Measurements from ENCODE around the gene FAXDC2. TPM values are rescaled to one million over a fixed set of nuclear protein-coding genes. Genes with fewer than 3 reads are reported as not detected.
A peak's percentile ranks its signal among the peaks of the same experiment; 100 is the strongest.

Gene FAXDC2
- total and polyA plus RNA-seq, 5 donors: 12.7 to 34.6 (median 27.6) TPM

DNA sequence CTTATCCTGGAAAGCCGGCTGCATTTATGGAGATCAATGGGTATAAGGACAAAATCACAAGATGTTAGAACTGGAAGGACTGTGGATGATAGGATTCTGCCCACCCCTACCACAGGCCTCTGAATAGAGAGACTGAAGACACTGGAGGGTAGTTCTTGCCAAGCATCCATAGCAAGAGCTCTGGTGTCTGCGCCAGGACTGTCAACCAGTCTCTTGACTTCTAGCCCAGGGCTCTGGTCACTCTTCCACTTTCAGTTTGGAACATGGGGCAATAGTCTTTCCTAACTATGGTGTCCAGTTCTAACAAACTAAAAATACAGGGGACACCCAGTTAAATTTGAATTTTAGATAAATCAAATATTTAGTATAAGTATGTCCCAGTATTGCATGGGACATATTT, 71.9 kb downstream of the FAXDC2 start:
- intact Hi-C loops (cut with DNase I): no loop called here
- Histone ChIP-seq H3K4me1 (ENCODE audit: control insufficient read depth, insufficient read depth, low read length) (peaks cover 43% of the 10 kb centered on the region), H3K4me3 (ENCODE audit: low read length) (no peak overlapping the region), H3K9me3 (ENCODE audit: control insufficient read depth, low read length) (no peaks in the 10 kb centered on the region), H3K27ac (ENCODE audit: low read length) (no peak overlapping the region), H3K27me3 (ENCODE audit: control insufficient read depth, insufficient read depth) (no peaks in the 10 kb centered on the region)
- 76% methylated on average over 2 of the region's 2 CpGs for WGBS
- ATAC-seq (peak in 1 of 2 donors; percentile 46), DNase-seq (peak in 1 of 3 donors; percentile 67)

DNA sequence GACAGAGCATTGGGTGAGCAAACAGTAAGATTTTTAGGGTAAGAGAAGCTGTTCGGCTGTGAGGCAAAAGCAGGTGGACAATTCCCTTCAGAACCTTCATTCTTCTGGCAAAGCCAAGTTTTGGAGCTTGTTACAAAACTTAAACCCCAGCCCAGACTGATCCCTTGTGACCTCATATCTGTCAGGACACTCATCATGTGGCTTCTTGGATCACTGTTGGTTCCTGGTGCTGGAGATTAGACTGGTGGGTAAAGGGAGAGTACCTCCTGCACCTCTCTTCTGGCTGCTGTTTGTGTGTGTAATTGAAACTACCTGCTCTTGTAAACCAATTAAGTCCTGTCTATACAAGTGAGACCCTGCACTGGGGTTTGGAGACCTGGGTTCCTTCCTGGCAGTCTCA, 74.2 kb downstream of the FAXDC2 start:
- Histone ChIP-seq H3K4me1 (ENCODE audit: control insufficient read depth, insufficient read depth, low read length) (peaks cover 34% of the 10 kb centered on the region), H3K27ac (ENCODE audit: low read length) (no peak overlapping the region)
- no peak for ATAC-seq

DNA sequence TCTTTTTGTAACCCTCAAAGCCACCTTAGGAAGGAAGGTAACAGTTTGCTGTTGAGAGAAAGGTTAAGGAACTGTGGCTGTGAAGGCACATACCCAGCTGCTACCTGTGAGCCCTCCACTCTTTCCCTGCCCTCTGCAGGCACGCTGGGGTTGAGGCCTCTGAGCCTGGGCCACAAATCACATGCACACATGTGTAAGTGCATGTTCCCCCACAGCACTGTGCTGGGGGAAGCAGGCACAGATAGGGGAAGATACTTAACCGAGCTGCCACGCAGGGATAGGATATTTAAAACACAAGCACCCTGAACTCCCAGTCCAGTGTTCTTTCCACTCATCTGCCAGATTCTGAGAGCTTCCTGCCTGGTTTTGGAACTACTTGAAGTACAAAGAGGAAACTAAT, 77.1 kb downstream of the FAXDC2 start:
- intact Hi-C loops (cut with DNase I): no loop called here
- DNase-seq: no peak
- 48% methylated on average over 3 of the region's 3 CpGs for WGBS
- H3K9me3 ChIP-seq (ENCODE audit: control insufficient read depth, low read length): no peaks in the 10 kb centered on the region
- ATAC-seq: no peak
- H3K4me3 ChIP-seq (ENCODE audit: low read length): no peak overlapping the region
- H3K27me3 ChIP-seq (ENCODE audit: control insufficient read depth, insufficient read depth): no peaks in the 10 kb centered on the region
- peaks cover 38% of the 10 kb centered on the region for H3K4me1 ChIP-seq (ENCODE audit: control insufficient read depth, insufficient read depth, low read length)
- peak overlapping the region; percentile 13 for H3K27ac ChIP-seq (ENCODE audit: low read length)

More for the DNA sequence above, 74.2 kb downstream of the FAXDC2 start:
- H3K4me3 ChIP-seq (ENCODE audit: low read length): no peak overlapping the region
- no peak for DNase-seq
- no peaks in the 10 kb centered on the region for H3K27me3 ChIP-seq (ENCODE audit: control insufficient read depth, insufficient read depth)
- no peaks in the 10 kb centered on the region for H3K9me3 ChIP-seq (ENCODE audit: control insufficient read depth, low read length)
- WGBS: 50% methylated on average over 1 of the region's 1 CpG
- intact Hi-C loops (cut with DNase I): no loop called here

DNA sequence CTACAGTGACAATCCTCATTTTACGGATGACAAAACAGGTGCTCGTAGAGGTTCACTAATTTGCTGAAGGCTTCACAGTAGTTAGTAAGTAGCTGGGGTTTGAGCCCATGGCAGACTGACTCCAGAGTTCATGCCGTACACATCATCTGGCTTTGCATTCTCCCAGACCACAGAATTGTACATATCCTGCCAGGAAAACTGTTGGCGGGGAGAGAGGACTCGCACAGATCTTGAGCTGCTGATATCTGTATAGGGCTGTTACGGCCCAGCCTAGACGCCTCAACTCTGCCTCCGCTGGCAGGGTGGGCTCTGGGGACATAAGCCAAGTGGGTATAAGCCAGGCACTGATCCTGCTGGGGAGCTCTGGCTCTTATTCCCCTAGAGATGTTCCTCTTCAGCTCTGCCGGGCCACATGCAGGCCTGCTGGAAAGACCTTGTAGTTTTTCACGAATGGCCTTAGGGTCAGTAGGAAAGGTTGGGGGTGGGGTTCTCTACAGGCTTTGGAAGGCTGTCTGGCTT, 79.0 kb downstream of the FAXDC2 start:
- intact Hi-C loops (cut with DNase I): no loop called here
- Histone ChIP-seq H3K4me1 (ENCODE audit: control insufficient read depth, insufficient read depth, low read length) (peaks cover 51% of the 10 kb centered on the region), H3K27me3 (ENCODE audit: control insufficient read depth, insufficient read depth) (no peaks in the 10 kb centered on the region), H3K27ac (ENCODE audit: low read length) (peak overlapping the region; percentile 73), H3K4me3 (ENCODE audit: low read length) (no peak overlapping the region), H3K9me3 (ENCODE audit: control insufficient read depth, low read length) (no peaks in the 10 kb centered on the region)
- 12% methylated on average over 10 of the region's 10 CpGs for WGBS
- ATAC-seq (peak; percentile 81 to 85), DNase-seq (peak; percentile 55 to 79 (median 77))

DNA sequence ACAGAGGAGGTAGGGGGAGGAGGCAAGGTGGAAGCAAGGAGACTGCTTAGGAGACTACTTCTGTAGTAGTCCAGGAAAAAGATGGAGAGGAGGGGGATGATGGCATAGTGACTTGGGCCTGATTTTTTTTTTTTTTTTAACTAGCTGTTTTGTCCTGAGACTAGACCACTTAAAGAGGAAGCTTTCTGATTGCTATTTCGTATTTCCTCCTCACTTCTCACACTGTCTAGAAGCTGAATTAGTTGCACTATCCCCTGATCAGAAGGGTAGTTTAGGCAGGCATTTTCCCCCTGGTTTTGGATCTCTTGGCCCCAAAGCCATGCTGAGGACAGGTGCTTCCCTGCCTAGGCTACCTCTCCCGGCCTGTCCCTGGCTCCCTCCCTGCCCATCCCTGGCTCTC, 80.3 kb downstream of the FAXDC2 start:
- peak in 1 of 2 donors; percentile 13 for ATAC-seq
- DNase-seq: no peak
- Histone ChIP-seq H3K4me3 (ENCODE audit: low read length) (no peak overlapping the region), H3K4me1 (ENCODE audit: control insufficient read depth, insufficient read depth, low read length) (peaks cover 55% of the 10 kb centered on the region), H3K9me3 (ENCODE audit: control insufficient read depth, low read length) (no peaks in the 10 kb centered on the region), H3K27me3 (ENCODE audit: control insufficient read depth, insufficient read depth) (no peaks in the 10 kb centered on the region), H3K27ac (ENCODE audit: low read length) (peak overlapping the region; percentile 51)
- intact Hi-C loops (cut with DNase I): no loop called here
- 53% methylated on average over 2 of the region's 2 CpGs for WGBS

Small RNAs within 50 kb of the gene (microRNA-seq; reads per million reads assigned to microRNA genes)
- gene MIR378H: 0 reads per million in 2 donors

Other genes starting within 250 kb of the FAXDC2 start
- gene LARP1, start 95.2 kb downstream of the FAXDC2 start, total RNA-seq: 100 to 1,000 TPM; 119 to 130 (median 124) TPM
- 43.9 TPM for gene LARP1, start 95.2 kb downstream of the FAXDC2 start, polyA plus RNA-seq
- 10 to 100 TPM; 22.7 to 28.9 (median 27.3) TPM for gene CNOT8, start 8.0 kb upstream of the FAXDC2 start, total RNA-seq
- gene CNOT8, start 8.0 kb upstream of the FAXDC2 start, polyA plus RNA-seq: 19.6 TPM
- gene GEMIN5, start 87.6 kb upstream of the FAXDC2 start, total RNA-seq: 10 to 100 TPM; 13.2 to 14.4 (median 13.9) TPM
- 5.1 TPM for gene GEMIN5, start 87.6 kb upstream of the FAXDC2 start, polyA plus RNA-seq
- gene MRPL22, start 90.5 kb upstream of the FAXDC2 start, total RNA-seq: 10 to 100 TPM; 51.5 to 69.7 (median 59.1) TPM
- 87.4 TPM for gene MRPL22, start 90.5 kb upstream of the FAXDC2 start, polyA plus RNA-seq
- under 1 TPM in 1 of 4 donors, not detected in 3; 0.08 TPM for gene KIF4B, start 163.2 kb upstream of the FAXDC2 start, total RNA-seq
- gene KIF4B, start 163.2 kb upstream of the FAXDC2 start, polyA plus RNA-seq: not detected